Kidney epithelial cell (primary cell): ENCODE data around the gene IFT27. TPM values are rescaled to one million over a fixed set of nuclear protein-coding genes. Genes with fewer than 3 reads are reported as not detected.

Source experiments
- DNase-seq: peaks from one replicate; pipeline ENCODE4 v3.0.0-alpha.2; 2010; ENCODE audit warnings: low read depth
- H3K27me3 ChIP-seq: 2 replicates; pipeline ENCODE4 v1.6.0; 2011; ENCODE audit warnings: low read length; ENCODE audit not compliant: control insufficient read depth, insufficient read depth
- H3K36me3 ChIP-seq: 2 replicates; pipeline ENCODE4 v1.5.1; 2011; ENCODE audit warnings: low read length; ENCODE audit not compliant: control insufficient read depth, insufficient read depth
- H3K4me3 ChIP-seq: 2 replicates; pipeline ENCODE4 v1.5.1; 2011; ENCODE audit warnings: low read depth, mild to moderate bottlenecking, control low read depth, low read length
- total RNA-seq: library from RNA; depleted of rRNA; stranded (reverse); fragments of >200 nt; gene quantifications from 2 replicates; pipeline ENCODE4 v1.2.3, GENCODE V29; 2015
- TF ChIP-seq, protein P1 (sequence below): IDR thresholded peaks from 2 replicates; pipeline ENCODE4 v1.5.1; 2011; ENCODE audit warnings: mild to moderate bottlenecking, moderate library complexity, low read length, control low read depth, inconsistent platforms; ENCODE audit not compliant: insufficient read depth, poor library complexity, severe bottlenecking

IFT27 gene
- total RNA-seq, 1 donor from 2014 or later, result 26.5 TPM

- DNase-seq, result no peak
- no peak overlapping the region for H3K4me3 ChIP-seq
- peaks cover 18% of the 10 kb centered on the region for H3K27me3 ChIP-seq
- H3K36me3 ChIP-seq, result no peaks in the 10 kb centered on the region
- TF ChIP-seq, protein P1, sequence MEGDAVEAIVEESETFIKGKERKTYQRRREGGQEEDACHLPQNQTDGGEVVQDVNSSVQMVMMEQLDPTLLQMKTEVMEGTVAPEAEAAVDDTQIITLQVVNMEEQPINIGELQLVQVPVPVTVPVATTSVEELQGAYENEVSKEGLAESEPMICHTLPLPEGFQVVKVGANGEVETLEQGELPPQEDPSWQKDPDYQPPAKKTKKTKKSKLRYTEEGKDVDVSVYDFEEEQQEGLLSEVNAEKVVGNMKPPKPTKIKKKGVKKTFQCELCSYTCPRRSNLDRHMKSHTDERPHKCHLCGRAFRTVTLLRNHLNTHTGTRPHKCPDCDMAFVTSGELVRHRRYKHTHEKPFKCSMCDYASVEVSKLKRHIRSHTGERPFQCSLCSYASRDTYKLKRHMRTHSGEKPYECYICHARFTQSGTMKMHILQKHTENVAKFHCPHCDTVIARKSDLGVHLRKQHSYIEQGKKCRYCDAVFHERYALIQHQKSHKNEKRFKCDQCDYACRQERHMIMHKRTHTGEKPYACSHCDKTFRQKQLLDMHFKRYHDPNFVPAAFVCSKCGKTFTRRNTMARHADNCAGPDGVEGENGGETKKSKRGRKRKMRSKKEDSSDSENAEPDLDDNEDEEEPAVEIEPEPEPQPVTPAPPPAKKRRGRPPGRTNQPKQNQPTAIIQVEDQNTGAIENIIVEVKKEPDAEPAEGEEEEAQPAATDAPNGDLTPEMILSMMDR, result no peak
Observed at GRCh38 chr22:36740716-36741115, 35.2 kb downstream of the IFT27 start.

DNA sequence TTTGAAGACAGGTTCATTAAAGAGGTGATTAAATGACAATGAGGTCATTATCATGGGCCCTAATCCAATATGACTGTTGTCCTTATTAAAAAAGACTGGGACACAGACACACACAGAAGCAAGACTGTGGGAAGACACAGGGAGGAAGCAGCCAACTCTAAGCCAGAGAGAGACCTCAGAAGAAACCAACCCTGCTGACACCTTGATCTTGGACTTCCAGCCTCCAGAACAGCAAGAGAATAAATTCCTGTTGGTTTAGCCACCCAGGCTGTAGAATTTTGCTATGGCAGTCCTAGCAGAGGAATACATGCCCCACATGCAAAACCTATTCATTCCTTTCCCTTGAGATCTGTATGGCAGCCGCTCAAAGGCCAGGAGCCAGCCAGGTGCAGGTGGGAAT, 36.7 kb downstream of the IFT27 start:
- Histone ChIP-seq H3K4me3 (no peak overlapping the region), H3K27me3 (peaks cover 12% of the 10 kb centered on the region), H3K36me3 (no peaks in the 10 kb centered on the region)
- TF ChIP-seq, protein P1, result no peak
- no peak for DNase-seq

DNA sequence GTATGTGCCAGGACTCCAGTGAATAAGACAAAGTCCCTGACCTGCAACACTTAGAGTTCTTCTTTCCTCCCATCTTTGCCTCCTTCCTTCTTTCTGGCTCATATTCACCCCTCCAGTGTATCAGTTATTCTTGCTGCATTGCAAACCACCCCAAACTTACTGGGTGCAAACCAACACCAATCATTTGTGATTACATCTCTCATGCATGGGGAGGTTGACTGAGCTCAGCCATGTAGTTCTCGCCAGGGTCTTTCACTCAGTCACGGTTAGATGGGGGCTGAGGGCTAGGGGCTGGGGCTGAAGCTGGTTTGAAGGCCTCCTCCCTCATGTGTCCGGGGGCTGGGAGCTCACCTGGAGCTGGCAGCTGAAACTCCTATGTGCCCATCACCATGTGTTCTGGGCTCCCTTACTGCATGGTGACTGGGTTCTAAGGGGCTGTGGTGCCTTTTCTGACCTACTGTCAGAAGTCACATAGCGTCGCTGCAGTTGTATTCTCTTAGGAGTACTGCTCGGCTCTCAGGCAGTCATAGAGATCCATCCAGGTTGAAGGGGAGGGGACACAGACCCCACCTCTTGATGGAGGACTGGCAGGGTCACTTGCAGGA, 37.4 kb downstream of the IFT27 start:
- Histone ChIP-seq H3K36me3 (no peaks in the 10 kb centered on the region), H3K27me3 (peaks cover 9% of the 10 kb centered on the region), H3K4me3 (no peak overlapping the region)
- no peak for DNase-seq
- TF ChIP-seq, protein P1, result no peak

- no peak for DNase-seq
- H3K4me3 ChIP-seq, result no peak overlapping the region
- H3K36me3 ChIP-seq, result no peaks in the 10 kb centered on the region
- H3K27me3 ChIP-seq, result peaks cover 9% of the 10 kb centered on the region
- TF ChIP-seq, protein P1, result no peak
Observed at GRCh38 chr22:36737776-36738175, 38.1 kb downstream of the IFT27 start.

GRCh38 chr22:36736701-36737320, 39.1 kb downstream of the IFT27 start:
- no peak overlapping the region for H3K4me3 ChIP-seq
- peaks cover 11% of the 10 kb centered on the region for H3K27me3 ChIP-seq
- no peak for DNase-seq
- no peaks in the 10 kb centered on the region for H3K36me3 ChIP-seq
- TF ChIP-seq, protein P1, result no peak
